Activated CD8-positive, alpha-beta T cell treated with anti-CD3 and anti-CD28 coated beads for 36 hours (primary cell): ENCODE data around the gene SPAG9. TPM values are rescaled to one million over a fixed set of nuclear protein-coding genes. Genes with fewer than 3 reads are reported as not detected.

Source experiments
- ATAC-seq: fragments of 200-7000 bp; cut with Tn5 transposase; one replicate; pipeline ENCODE4 v1.10.0; 2021; ENCODE audit warnings: mild to moderate bottlenecking, moderate library complexity
- CTCF ChIA-PET: fragments of 350-600 bp; sonication (Branson Sonifier 250); formaldehyde crosslinking; loops from one replicate; lab custom pipeline; 2021; ENCODE audit warnings: antibody characterized with exemption; lab: Charles Lee
- POLR2A ChIA-PET: fragments of 350-600 bp; sonication (Branson Sonifier 250); formaldehyde crosslinking; loops from one replicate; lab custom pipeline; 2021; ENCODE audit warnings: antibody characterized with exemption; lab: Charles Lee
- DNase-seq: peaks from one replicate; pipeline ENCODE4 v3.0.0-alpha.2; 2020
- H3K27ac Mint-ChIP-seq: one replicate; pipeline ENCODE4 v1.8.0; 2021; ENCODE audit warnings: mild to moderate bottlenecking, mixed read lengths
- H3K27me3 Mint-ChIP-seq: one replicate; pipeline ENCODE4 v1.8.0; 2021; ENCODE audit warnings: mixed read lengths
- H3K36me3 Mint-ChIP-seq: one replicate; pipeline ENCODE4 v1.8.0; 2021; ENCODE audit warnings: low read depth, mixed read lengths
- H3K4me1 Mint-ChIP-seq: one replicate; pipeline ENCODE4 v1.8.0; 2021; ENCODE audit warnings: low read depth, mixed read lengths
- H3K4me3 Mint-ChIP-seq: one replicate; pipeline ENCODE4 v1.8.0; 2021; ENCODE audit warnings: mild to moderate bottlenecking, moderate library complexity, mixed read lengths
- H3K9me3 Mint-ChIP-seq: one replicate; pipeline ENCODE4 v1.8.0; 2021; ENCODE audit warnings: mixed read lengths
- intact Hi-C: fragments of 100-400 bp; cut with micrococcal nuclease; formaldehyde crosslinking; loops from one replicate; pipeline ENCODE4 v1.10.0; 2022
- total RNA-seq, 2 experiments: library from RNA; stranded (reverse); gene quantifications; one replicate each; pipeline ENCODE4 v1.2.3, GENCODE V29; 2021
- TF ChIP-seq, protein P1 (sequence below): fragments of 200-600 bp; IDR thresholded peaks from one replicate; pipeline ENCODE4 v1.8.0; 2022; ENCODE audit warnings: antibody characterized with exemption, mild to moderate bottlenecking

SPAG9 gene
- total RNA-seq, 2 experiments from 2014 or later = 54.3 to 59.8 TPM

DNA sequence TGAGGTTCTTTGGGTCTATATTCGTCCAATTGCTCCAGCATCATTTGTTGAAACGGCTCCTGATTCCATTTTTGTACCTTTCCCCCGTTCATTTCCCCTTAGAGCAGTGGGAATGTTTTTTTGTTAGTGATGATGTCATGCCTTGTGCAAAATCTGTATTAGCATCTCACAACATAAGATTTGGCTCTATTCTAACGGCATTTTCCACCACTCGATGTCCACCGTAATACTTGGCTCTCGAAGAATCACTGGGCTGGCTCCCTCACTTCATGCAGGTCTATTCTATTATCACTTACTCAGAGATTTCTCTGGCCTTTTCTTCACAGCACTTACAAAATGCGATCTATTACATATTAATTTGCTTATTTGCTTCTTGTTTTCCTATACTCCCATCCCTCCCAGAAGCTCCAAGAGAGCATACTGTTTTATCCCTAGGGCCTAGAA, 32.1 kb upstream of the SPAG9 start:
- Mint-ChIP-seq H3K27me3 (no peaks in the 10 kb centered on the region), H3K4me3 (no peak overlapping the region), H3K27ac (no peak overlapping the region), H3K9me3 (no peaks in the 10 kb centered on the region), H3K36me3 (peaks cover 14% of the 10 kb centered on the region), H3K4me1 (peaks cover 17% of the 10 kb centered on the region)
- DNase-seq = no peak
- POLR2A ChIA-PET = interaction anchor here (0.6 to 6.2 kb wide), 17 partner anchors 11 to 1826 kb away, joined by 3 to 71 read pairs (median 4); partner anchors contain the start of genes NME2 and SPAG9
- CTCF ChIA-PET = interaction anchor here (0.7 to 6.4 kb wide), 33 partner anchors 9 to 368 kb away, joined by 3 to 145 read pairs (median 4); partner anchors contain the start of genes NME2 and SPAG9
- no peak for ATAC-seq
- TF ChIP-seq, protein P1, sequence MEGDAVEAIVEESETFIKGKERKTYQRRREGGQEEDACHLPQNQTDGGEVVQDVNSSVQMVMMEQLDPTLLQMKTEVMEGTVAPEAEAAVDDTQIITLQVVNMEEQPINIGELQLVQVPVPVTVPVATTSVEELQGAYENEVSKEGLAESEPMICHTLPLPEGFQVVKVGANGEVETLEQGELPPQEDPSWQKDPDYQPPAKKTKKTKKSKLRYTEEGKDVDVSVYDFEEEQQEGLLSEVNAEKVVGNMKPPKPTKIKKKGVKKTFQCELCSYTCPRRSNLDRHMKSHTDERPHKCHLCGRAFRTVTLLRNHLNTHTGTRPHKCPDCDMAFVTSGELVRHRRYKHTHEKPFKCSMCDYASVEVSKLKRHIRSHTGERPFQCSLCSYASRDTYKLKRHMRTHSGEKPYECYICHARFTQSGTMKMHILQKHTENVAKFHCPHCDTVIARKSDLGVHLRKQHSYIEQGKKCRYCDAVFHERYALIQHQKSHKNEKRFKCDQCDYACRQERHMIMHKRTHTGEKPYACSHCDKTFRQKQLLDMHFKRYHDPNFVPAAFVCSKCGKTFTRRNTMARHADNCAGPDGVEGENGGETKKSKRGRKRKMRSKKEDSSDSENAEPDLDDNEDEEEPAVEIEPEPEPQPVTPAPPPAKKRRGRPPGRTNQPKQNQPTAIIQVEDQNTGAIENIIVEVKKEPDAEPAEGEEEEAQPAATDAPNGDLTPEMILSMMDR = no peak
- intact Hi-C loops = loop anchor here (5.0 to 10.0 kb wide), 2 partner anchors 150 to 288 kb away; partner anchors contain the start of gene TOB1

DNA sequence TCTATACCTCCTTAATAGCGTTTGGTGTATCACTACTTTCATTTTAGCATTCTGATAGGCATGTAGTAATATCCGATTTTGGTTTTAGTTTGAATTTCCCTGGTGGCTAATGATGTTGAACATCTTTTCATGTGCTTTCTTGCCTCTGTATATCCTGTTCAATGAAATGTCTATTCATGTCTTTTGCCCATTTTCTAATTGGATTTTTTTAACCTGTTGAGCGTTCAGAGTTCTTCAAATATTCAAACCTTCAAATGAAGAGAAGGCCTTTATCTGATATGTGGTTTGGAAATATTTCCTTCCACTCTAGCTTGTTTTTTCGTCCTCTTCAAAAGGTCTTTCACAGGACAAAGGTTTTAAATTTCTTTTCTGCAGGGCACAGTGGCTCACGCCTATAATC, 30.3 kb upstream of the SPAG9 start:
- Mint-ChIP-seq H3K36me3 (no peaks in the 10 kb centered on the region), H3K4me1 (peaks cover 22% of the 10 kb centered on the region), H3K9me3 (no peaks in the 10 kb centered on the region), H3K27ac (no peak overlapping the region), H3K27me3 (no peaks in the 10 kb centered on the region), H3K4me3 (no peak overlapping the region)
- ChIA-PET POLR2A (no interaction called here), CTCF (no interaction called here)
- intact Hi-C loops = loop anchor here (5.0 to 10.0 kb wide), 2 partner anchors 149 to 286 kb away; partner anchors contain the start of gene TOB1
- no peak for ATAC-seq
- TF ChIP-seq, protein P1 = no peak
- no peak for DNase-seq

DNA sequence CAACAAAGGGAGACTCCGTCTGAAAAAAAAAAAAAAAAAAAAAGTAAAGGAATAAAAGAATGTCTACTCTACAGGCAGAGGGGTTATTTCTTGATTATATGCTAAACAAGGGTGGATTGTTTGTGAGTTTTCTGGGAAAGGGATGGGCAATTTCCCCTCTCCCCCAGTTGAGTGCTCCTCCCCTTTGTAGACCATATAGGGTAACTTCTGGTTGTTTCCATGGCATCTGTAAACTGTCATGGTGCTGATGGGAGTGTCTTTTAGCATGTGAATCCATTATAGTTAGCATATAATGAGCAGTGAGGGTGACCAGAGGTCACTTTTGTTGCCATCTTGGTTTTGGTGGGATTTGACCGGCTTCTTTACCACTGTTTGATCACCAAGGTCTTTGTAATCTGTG, 28.5 kb upstream of the SPAG9 start:
- Mint-ChIP-seq H3K27me3 (no peaks in the 10 kb centered on the region), H3K4me1 (peaks cover 15% of the 10 kb centered on the region), H3K9me3 (no peaks in the 10 kb centered on the region), H3K27ac (no peak overlapping the region), H3K4me3 (no peak overlapping the region), H3K36me3 (no peaks in the 10 kb centered on the region)
- CTCF ChIA-PET = interaction anchor here (2.1 kb wide), 1 partner anchor 149 kb away, joined by 8 read pairs; no protein-coding TSS in a partner anchor
- intact Hi-C loops = no loop called here
- TF ChIP-seq, protein P1 = no peak
- POLR2A ChIA-PET = no interaction called here
- DNase-seq (no peak), ATAC-seq (no peak)

DNA sequence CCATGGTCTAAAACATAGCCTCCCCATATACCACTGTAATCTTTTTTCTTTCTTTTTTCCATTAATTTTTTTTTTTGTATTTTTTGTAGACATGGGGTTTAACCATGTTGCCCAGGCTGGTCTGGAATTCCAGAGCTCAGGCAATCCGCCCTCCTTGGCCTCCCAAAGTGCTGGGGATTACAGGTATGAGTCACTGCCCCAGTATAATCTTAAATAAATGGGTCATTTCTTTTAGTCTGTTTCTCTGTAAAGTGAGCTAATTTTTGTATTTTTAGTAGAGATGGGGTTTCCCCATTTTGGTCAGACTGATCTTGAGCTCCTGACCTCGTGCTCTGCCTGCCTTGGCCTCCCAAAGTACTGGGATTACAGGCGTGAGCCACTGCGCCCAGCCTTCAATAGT, 27.0 kb upstream of the SPAG9 start:
- TF ChIP-seq, protein P1 = no peak
- H3K27ac Mint-ChIP-seq = peak overlapping the region; percentile 64
- H3K4me3 Mint-ChIP-seq = no peak overlapping the region
- intact Hi-C loops = no loop called here
- H3K9me3 Mint-ChIP-seq = no peaks in the 10 kb centered on the region
- ChIA-PET CTCF (interaction anchor here (0.6 to 2.1 kb wide), 4 partner anchors 16 to 282 kb away, joined by 3 to 8 read pairs (median 3); partner anchors contain the start of gene TOB1), POLR2A (interaction anchor here (1.0 kb wide), 1 partner anchor 27 kb away, joined by 4 read pairs; the partner anchor contains the start of gene SPAG9)
- no peaks in the 10 kb centered on the region for H3K27me3 Mint-ChIP-seq
- DNase-seq = peak; percentile 21
- no peaks in the 10 kb centered on the region for H3K36me3 Mint-ChIP-seq
- H3K4me1 Mint-ChIP-seq = peaks cover 15% of the 10 kb centered on the region
- ATAC-seq = peak; percentile 60

DNA sequence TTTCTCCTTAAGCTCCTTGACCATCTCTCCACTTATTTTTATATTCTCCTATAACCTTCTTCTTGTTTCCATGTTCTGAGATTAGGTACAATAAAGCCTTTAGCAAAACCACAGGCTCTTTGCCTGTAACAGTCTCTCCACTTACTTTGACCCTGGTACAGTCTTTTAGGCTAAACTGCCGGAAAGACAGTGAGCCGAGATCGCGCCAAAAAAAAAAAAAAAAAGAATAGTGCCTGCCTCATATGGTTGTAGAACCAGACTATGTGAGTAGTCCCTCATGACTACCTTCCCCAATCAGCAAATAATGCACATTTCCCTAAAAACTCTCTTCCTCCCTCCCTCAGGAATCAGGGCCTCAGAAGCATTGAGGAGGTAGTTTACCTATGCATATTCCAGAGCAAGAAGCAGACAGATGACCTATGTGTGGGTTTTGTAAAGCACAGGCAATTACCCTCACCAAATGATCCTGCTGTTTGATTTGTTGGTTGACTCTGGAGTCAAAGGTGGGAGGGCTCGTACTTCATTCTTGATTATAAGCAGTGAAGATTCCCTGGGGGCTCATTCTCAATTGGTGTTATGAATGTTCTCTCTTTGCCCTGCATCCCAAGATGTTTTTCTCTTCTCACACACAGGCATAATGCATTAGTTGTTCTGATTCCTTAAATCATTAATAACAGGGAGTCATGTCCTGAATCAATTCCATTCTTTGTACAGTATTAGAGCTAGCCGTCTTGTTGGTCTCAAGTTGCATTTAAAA, 23.8 kb upstream of the SPAG9 start:
- no peak overlapping the region for H3K4me3 Mint-ChIP-seq

More for the DNA sequence above, 23.8 kb upstream of the SPAG9 start:
- H3K4me1 Mint-ChIP-seq = peaks cover 15% of the 10 kb centered on the region
- no peaks in the 10 kb centered on the region for H3K36me3 Mint-ChIP-seq
- H3K27ac Mint-ChIP-seq = no peak overlapping the region
- DNase-seq = no peak
- CTCF ChIA-PET = interaction anchor here (1.1 kb wide), 1 partner anchor 9 kb away, joined by 3 read pairs; the partner anchor contains the start of gene NME1
- no peaks in the 10 kb centered on the region for H3K9me3 Mint-ChIP-seq
- no peaks in the 10 kb centered on the region for H3K27me3 Mint-ChIP-seq
- POLR2A ChIA-PET = no interaction called here
- TF ChIP-seq, protein P1 = no peak
- intact Hi-C loops = no loop called here
- ATAC-seq = no peak
